Astrocyte (in vitro differentiated cells and primary cell): ENCODE results near the gene GALNT18.

Experiments
- CTCF ChIP-seq: IDR thresholded peaks from 2 replicates; pipeline ENCODE4 v1.5.1; 2011; ENCODE audit warnings: low read depth, mild to moderate bottlenecking, inconsistent platforms, low read length, moderate library complexity; ENCODE audit not compliant: insufficient read depth
- EZH2 ChIP-seq: IDR thresholded peaks from 2 replicates; pipeline ENCODE4 v1.6.1; 2012; ENCODE audit warnings: mild to moderate bottlenecking, low read length, inconsistent platforms; ENCODE audit not compliant: insufficient read depth

GRCh38 chr11:11582011-11582701 is 39.6 kb downstream of the GALNT18 start:
- TF ChIP-seq CTCF, result no peak
- TF ChIP-seq EZH2, result no peak
